HG03558 (cell line): ENCODE data around the gene EME1.
"Not testable (repeated sequence)": the region's sequence is repeated elsewhere in the genome, so short reads cannot be mapped to it uniquely, and the experiment has no call there.

Experiments
- ATAC-seq: cut with Tn5 transposase; IDR thresholded peaks from one replicate; pipeline ENCODE4 v1.9.1; 2021; ENCODE audit warnings: moderate number of reproducible peaks; ENCODE audit not compliant: unreplicated experiment; ENCODE audit errors: extremely low read depth

EME1 gene, protein sequence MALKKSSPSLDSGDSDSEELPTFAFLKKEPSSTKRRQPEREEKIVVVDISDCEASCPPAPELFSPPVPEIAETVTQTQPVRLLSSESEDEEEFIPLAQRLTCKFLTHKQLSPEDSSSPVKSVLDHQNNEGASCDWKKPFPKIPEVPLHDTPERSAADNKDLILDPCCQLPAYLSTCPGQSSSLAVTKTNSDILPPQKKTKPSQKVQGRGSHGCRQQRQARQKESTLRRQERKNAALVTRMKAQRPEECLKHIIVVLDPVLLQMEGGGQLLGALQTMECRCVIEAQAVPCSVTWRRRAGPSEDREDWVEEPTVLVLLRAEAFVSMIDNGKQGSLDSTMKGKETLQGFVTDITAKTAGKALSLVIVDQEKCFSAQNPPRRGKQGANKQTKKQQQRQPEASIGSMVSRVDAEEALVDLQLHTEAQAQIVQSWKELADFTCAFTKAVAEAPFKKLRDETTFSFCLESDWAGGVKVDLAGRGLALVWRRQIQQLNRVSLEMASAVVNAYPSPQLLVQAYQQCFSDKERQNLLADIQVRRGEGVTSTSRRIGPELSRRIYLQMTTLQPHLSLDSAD

DNA sequence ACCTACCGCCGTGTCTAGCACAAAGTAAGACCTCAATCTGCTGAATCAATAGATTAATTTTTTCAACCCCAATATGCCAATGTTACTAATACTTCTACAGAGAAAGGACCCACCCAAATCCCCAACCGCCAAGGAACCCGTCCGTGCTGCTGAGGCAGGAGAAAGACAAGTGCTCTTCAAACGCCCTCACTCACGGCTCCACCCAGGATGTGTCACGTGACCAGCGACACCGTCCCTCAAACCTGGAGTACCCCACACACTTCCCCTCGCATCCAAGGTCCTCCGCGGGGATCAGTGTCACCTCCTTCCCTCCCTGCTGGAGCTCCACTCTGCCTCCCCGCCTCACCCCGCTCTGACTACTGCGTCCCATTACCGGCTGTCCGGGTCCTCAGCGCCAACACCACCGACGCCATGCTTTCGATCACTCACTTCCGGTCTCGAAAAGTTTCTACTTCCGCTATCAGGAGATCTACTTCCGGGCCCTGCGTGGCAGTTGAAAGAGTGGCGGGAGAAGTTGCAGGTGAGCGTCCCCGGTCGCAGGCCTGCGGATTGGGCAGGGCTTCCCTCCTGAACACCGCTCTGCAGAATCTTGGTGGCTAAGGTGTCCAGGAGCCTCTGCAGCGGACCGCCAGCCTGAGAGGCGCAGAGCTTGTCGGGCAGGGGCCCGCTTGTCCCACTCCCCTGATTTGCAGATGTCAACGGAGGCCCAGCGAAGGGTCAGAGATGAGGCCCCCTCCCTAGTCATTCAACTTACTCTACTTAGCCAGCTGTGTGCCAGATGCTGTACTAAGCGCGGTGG lies at the start of gene EME1, which contains the start of gene MRPL27:
Gene EME1 (plus strand): TSS at position 472 of the 799 bp plus-strand sequence. CDS start 1,980 bp downstream, outside the sequence.
Gene MRPL27 (minus strand): TSS at position 427 of the 799 bp plus-strand sequence. CDS start 14 bp downstream, at position 413.
- peak; percentile 52 for ATAC-seq

DNA sequence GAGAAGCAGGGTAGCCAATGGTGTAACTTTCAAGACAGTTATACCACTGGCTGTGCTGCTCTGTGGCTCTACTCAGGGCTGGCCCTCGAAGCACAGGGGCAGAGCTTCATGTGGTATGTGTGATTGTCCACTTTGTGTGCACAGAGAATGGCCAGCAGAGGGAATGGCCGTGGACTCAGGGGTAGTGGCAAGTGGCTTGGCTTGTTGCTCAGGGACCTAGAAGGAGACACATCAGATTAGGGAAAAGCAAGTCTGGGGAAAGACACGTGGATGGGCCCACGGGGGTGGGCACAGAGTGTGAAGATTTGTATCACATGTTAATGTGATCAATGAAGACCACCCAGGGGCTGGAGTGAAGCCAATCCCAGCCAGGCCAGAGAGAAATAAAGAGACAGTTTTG lies 47.1 kb upstream of the EME1 start:
- ATAC-seq: no peak

DNA sequence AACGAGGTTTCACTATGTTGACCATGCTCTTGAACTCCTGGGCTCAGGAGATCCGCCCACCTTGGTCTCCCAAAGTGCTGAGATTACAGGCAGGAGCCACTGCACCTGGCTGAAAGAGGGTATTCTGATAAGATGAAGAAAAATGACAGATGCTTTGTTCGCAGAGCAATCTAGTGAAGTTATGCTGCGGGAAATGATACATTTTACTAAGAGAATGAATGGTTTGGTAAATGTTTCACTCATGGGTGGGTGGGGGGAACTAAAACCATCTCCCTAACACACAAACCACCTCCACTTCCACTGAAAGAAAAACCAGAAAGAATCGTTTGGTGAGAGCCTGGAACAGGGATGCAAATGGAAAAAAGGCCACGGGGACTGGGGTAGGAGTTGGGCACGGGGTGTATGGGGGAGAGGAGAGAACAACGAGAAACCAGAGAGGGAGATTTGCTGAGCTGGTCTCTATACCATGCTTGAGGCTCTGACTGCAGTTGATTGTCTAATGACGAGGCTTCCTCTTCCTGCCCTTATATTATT lies 46.1 kb upstream of the EME1 start:
- ATAC-seq: no peak

DNA sequence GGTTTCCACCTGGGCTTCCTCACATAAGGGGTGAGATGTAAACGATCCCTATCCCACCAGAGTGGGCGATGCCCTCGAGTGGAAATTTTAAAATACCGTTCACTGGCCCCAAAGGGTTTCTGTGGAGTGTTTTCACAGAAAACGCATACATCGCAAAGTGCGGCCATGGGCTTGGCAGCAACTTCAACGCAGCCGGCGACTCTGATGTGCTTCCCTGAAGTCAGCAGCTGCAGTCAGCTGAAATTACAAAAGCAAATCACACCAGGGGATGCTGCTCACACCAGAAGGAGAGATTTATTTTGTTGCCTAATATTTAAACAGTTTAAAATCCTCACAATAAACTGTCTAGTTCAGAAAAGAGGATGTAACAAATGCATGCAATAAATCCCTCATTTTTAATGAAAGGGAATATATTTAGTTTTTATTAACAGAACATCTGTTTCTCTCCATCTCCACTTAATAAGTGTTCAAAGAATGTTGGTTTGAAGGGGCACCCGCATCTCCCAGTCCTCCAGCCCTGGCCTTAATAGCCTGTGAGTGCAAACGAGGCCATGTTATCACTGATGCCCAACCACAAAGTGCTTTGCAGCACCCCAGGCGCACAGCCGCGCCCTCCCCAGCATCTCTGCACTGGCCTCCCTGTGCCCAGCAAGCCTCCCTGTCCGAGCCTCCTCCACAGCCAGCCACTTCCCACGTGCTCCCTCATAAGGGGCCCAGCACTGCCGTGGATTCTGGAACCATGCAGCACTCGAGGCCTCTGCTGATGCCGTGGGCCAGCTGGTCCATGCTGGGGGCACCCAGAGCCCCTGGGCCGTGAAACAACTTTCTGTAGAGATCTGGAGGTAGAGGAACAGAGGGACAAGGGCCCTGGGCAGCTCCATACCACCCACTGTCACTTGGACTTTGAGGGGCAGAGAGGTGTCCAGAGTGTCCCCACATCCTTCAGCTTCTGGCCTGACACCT lies 44.4 kb upstream of the EME1 start:
- no peak for ATAC-seq

DNA sequence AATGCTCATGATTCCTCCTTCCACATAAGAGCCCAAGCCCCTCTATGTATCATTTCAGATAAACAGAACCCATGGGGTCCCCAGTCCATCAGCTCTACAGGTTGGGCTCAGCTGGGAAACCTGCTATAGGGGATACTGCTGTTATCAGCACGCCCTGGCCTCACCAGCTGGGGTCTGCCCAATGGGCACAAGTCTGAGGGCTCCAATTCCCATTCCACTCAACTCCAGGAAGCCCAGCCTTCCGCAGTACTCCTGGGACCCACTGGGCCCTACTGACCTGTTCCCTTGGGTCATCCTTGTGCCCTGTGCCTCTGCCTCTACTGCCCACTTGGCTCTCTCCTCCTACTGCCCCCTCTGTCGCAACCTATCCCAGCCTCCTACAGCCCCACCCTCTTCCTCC lies 43.3 kb upstream of the EME1 start:
- no peak for ATAC-seq

DNA sequence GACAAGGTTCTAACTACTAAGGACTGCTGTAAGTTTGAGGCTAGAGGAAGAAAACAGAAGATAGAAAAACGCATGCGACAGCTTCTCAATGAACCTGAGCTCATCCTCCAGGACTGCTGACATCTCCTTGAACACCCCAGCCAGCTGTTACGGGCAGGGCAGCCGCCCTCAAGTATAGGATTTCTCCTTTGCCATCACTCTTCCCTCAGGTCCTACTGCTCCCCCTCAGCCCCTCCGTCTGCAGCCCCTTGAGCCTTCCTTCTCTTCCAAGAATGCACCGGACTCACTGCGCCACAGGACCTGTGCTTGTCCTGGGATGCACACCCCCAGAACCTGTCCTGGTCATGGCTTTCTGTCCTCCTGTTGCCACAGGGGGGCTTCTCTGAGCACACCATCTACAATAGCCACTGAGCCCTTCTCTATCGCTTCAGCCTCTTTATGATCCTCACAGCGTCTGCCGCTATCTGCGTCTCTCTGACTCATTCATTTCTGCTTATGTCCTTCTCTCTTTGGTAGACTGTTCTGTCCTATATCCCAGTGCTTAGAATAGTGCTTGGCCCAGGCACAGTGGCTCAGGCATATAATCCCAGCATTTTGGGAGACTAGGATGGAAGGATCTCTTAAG lies 42.8 kb upstream of the EME1 start:
- no peak for ATAC-seq

DNA sequence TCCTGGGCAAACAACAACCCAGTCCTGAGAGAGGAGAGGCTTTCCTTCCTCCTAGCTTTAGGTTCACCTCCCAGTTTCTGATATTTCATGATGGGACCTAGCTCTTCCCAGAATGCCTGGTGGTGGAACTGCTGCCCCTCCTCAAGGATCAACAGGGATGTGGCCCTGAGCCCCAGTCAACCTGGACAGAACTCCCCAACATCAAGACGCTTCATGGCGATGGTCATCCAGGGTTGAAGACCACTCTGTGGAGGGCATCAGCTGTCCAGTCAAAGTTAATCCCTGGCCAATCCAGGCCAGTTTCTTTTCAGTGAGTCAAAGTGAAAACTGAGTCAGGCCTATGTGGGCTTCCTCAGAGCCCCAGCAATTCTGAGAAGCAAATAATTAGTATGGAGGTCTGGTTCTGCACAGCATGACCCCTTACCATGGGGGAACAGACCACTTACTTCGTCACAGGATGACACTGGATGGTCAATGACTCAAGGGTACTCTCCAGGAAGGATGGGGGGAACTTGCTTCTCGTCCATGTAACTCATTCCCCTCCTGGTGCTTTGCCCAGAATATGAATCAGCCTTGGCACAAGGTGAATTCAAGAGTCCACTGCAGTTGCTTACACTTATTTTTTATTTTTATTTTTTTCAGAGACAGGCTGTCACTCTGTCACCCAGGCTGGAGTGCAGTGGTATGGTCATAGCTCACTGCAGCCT lies 41.8 kb upstream of the EME1 start:
- no peak for ATAC-seq

DNA sequence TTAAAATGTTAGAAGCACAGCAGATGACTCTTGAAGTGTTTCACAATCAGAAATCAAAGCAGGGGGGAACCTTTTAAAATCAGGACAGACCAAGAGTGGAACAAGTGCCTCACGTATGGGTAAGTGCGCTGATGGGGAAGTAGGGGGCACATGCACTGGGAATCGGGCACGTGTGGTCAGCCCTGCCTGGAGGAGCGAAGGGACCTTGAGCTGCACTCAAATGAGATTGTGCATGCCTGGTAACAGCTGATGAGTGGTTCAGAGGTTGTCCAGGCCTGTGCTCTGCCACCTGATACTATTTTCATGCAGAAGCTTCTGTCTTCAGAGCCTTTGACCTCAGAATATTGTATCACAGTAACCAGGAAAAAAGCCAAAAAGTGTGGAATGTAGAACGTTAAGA lies 40.8 kb upstream of the EME1 start:
- ATAC-seq: no peak

DNA sequence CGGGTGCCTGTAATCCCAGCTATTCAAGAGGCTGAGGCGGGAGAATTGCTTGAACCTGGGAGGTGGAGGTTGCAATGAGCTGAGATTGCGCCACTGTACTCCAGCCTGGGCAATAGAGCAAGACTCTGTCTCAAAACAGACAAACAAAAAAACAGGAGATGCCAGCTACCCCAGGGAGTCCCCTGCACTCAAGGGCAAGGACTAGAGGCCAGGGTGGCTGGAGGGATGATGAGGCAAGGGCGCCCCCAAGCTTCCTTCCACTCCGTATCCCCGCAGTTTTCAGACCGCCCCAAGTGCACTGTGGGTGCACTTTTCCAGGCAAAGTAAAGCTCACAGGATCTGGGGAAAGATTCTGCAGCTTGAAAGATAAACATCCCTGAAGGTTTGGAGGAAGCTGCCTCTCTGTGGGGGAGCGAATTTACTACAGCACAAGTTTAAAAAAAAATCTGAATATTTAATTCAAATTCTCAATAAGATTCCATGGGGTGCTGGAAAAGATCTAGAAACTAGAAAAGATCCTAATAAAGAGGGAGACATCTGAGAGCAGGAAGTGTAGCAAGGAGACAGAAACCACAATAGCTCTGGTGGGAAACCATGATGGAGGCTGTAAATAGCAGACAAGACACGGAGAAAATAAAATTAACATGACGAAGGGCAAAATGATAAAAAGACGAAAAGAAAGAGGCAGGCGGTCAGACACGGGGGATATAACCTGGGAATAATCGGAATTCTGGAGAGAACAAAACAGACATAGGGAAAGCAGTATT lies 39.6 kb upstream of the EME1 start:
- not testable (repeated sequence) for ATAC-seq

DNA sequence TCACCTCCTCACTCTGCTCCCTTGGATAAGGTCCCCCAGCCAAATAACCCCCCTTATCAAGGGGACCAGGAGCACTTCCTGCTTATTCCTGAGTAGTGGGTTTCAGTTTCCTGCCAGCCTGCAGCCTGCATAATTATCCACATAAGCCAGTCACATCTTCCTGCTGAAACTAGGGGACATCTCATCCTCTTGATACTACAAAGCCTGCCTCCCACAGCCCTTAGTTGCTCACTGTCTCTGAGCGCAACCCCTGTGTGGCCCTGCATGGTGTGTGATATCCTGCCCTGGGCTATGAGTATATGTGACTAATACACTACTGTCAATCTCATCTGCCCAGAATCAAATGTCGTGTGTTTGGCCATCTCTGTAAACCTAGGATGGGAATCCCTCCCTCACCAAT lies 35.1 kb upstream of the EME1 start:
- ATAC-seq: no peak

DNA sequence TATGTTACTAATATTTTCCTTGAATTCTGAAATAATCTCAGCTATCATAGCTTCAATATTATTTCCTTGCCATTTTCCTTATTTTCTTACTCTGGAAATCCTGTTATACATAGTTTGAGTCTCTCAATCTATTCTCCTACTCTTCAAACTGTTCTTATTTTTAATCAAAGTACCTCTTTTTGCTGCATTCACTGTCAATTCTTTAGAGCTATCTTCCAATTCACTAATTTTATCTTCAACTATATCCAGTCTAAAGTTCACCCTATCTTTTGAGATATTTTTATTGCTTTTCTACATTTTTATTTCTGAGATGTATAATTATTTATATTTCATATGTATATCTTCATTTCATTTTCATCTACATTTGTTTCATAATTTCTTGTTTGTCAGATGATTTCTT lies 34.4 kb upstream of the EME1 start:
- no peak for ATAC-seq

DNA sequence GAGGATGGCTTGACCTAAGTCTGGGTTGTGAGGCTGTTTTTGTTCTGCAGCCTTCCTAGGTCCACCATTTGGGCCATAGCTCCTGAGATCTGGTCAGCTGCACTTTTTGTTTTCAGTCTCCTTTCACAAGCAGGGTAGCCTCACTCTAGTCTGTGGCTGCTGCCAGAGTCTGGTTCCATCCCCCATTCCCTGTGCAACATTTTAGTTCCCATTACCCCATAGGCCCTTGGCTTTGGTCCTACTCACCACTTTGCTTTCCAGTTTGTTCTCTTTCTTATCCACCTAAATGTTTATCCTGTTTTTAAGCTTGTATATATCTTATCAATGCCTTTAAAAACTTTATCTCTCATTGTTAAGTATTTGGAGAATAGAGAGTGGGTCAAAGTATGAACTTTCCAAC lies 33.6 kb upstream of the EME1 start:
- no peak for ATAC-seq

DNA sequence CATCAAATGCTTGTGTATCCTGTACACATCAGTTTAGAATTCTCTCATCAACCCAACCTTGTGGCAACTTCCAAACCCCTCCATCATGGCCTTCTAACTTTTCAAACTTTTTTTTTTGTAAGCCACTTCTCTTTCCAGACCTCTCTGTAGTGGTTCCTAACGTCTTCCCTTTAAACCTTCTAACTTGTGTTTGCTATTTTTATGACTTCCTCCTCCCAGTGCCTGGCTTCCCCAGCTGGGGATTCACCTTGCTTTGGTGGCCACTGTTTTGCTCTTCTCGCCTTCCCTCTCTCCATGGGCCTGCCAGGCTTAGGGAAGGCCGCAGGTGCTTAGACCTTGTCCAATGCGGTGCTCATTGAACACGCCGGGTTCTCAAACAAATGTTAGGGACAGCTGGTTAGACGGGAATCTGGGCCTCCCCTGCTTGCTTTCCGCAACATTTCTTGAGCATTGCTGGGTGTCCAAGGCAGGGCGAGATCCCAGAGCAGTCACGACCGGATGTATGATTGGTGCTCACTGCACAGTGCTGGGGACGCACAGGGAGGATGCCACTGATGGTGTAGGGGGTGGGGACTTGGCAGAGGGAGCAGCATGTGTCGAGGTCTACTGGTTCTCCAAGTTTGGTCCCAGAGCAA lies 28.2 kb upstream of the EME1 start:
- ATAC-seq: no peak

DNA sequence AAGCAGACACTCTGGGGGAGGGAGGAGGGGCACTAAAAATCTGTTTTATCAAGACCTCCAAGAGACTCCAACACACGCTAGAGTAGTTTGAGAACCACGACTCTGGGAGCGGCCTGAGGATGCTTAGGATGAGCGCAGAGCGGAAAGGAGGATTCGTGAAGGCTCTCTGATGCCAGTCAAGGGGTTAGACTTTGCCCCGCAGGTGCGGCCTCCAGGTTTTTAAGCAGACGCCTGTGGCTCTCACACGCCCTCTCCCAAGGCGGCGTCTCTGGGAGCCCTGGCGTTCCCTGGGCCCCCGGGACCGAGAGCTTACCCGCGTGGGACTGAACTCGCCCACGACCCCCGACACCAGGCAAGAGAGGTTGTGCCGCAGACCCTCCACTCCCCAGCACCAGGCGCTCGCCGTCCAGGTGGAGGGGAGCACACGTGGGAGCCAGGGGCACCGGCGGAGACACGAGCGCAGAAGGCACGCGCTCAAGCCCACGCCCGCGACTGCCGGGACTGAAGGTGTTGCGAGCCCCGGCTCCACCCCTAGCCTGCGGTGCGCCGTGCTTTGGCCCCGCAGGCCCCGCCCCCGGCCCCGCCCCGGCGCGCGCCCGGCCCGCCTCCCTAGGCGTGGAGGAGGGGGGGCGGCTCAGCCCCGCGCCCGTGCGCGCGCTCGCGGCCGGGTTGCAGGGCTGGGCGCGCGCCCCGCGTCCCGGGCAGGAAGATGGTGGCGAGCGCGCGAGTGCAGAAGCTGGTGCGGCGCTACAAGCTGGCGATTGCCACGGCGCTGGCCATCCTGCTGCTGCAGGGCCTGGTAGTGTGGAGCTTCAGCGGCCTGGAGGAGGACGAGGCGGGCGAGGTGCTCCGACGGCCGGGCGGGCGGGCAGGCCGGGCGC lies 27.4 kb upstream of the EME1 start, which contains the start of gene XYLT2:
Gene XYLT2 (plus strand): TSS at position 695 of the 881 bp plus-strand sequence. CDS start 15 bp downstream, at position 710.
- peak; percentile 57 for ATAC-seq

DNA sequence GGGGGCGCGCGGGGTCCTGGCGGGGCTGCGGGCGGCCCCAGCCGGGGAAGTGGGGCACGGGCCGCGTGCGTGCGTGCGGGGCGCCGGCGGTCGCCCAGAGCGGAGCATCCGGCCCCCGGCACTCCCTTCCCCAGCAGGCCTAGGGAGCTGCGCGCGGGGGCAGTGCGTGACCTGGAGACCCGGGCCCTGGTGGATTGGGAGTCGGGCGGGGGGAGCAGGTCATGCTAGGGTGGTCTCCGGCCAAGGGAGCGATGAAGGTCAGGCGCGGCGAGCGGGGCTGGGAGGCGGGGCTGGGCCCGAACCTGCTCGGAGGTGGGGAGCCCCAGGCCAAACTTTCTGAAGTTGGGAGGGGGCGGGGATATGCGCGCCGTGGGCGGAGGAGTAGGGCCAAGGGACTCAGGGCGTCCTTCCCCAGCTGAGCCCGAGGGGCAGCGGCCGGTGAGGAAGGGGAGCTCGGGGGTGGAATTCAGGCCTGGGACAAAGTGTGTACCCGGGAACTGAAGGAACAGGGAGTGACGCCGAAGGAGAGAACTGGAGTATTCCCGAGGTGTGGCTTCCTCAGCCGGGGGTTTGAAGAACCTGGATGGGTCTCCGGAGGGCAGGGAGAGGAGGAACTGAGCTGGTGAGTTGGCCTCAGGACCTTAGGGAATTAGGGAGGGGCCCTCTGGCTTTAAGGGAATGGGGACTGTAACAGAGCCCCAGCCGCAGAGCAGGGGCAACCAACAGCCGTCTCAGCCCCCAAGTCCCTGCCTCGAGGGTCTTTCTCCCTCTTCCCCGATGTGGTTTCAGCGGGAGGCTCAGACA lies 26.5 kb upstream of the EME1 start:
- peak; percentile 17 for ATAC-seq
